Neural progenitor cell (in vitro differentiated cells): ENCODE measurements around the gene MYL2. TPM values are rescaled to one million over a fixed set of nuclear protein-coding genes. Genes with fewer than 3 reads are reported as not detected.

Source experiments
- DNase-seq: peaks from one replicate; pipeline ENCODE4 v3.0.0-alpha.2; 2016; ENCODE audit warnings: low spot score
- H2AFZ ChIP-seq: fragments of 200-600 bp; sonication (generic); replicated peaks from 2 replicates; pipeline ENCODE4 v1.6.1; 2016; ENCODE audit warnings: antibody characterized with exemption
- H3F3A ChIP-seq: fragments of 200-600 bp; sonication (generic); 2 replicates; pipeline ENCODE4 v1.6.1; 2016; ENCODE audit warnings: antibody characterized with exemption, low read depth
- H3K27ac ChIP-seq: fragments of 200-600 bp; sonication (generic); 2 replicates; pipeline ENCODE4 v1.5.1; 2016; ENCODE audit warnings: mild to moderate bottlenecking
- H3K27me3 ChIP-seq: fragments of 200-600 bp; sonication (generic); 2 replicates; pipeline ENCODE4 v1.6.1; 2016; ENCODE audit warnings: mild to moderate bottlenecking, moderate library complexity
- H3K36me3 ChIP-seq: fragments of 200-600 bp; sonication (generic); 2 replicates; pipeline ENCODE4 v1.5.1; 2016
- H3K4me1 ChIP-seq: fragments of 200-600 bp; sonication (generic); 2 replicates; pipeline ENCODE4 v1.6.1; 2016; ENCODE audit warnings: mixed run types
- H3K4me2 ChIP-seq: fragments of 200-600 bp; sonication (generic); 2 replicates; pipeline ENCODE4 v1.6.1; 2016
- H3K4me3 ChIP-seq: fragments of 200-600 bp; sonication (generic); 2 replicates; pipeline ENCODE4 v1.5.1; 2016
- H3K79me2 ChIP-seq: fragments of 200-600 bp; sonication (generic); 2 replicates; pipeline ENCODE4 v1.6.1; 2016; ENCODE audit warnings: low read depth
- H3K9ac ChIP-seq: fragments of 200-600 bp; sonication (generic); 2 replicates; pipeline ENCODE4 v1.6.1; 2016
- H3K9me3 ChIP-seq: fragments of 200-600 bp; sonication (generic); 2 replicates; pipeline ENCODE4 v1.5.1; 2016; ENCODE audit warnings: low read depth
- H4K20me1 ChIP-seq: fragments of 200-600 bp; sonication (generic); 2 replicates; pipeline ENCODE4 v1.6.1; 2016; ENCODE audit warnings: low read depth
- H3K27ac Mint-ChIP-seq: 3 replicates; pipeline ENCODE4 v1.8.0; 2021; ENCODE audit warnings: mixed read lengths
- H3K27me3 Mint-ChIP-seq: 2 replicates; pipeline ENCODE4 v1.8.0; 2022; ENCODE audit warnings: low read depth, mild to moderate bottlenecking, inconsistent platforms, moderate library complexity, mixed read lengths; ENCODE audit not compliant: insufficient read depth
- H3K36me3 Mint-ChIP-seq: 3 replicates; pipeline ENCODE4 v1.8.0; 2021; ENCODE audit warnings: mixed read lengths
- H3K4me1 Mint-ChIP-seq: 3 replicates; pipeline ENCODE4 v1.8.0; 2021; ENCODE audit warnings: mixed read lengths
- H3K4me3 Mint-ChIP-seq: 3 replicates; pipeline ENCODE4 v1.8.0; 2021; ENCODE audit warnings: mild to moderate bottlenecking, moderate library complexity, mixed read lengths
- H3K9me3 Mint-ChIP-seq: 3 replicates; pipeline ENCODE4 v1.8.0; 2020; ENCODE audit warnings: mixed read lengths
- CTCF ChIP-seq: fragments of 200-600 bp; sonication (generic); IDR thresholded peaks from 2 replicates; pipeline ENCODE4 v1.5.1; 2017; ENCODE audit warnings: antibody characterized with exemption, mild to moderate bottlenecking
- EZH2 ChIP-seq: fragments of 200-600 bp; sonication (generic); IDR thresholded peaks from 2 replicates; pipeline ENCODE4 v1.6.1; 2017; ENCODE audit warnings: antibody characterized with exemption, mild to moderate bottlenecking, moderate library complexity
- EZH2phosphoT487 ChIP-seq: fragments of 200-600 bp; sonication (generic); IDR thresholded peaks from 2 replicates; pipeline ENCODE4 v1.6.1; 2017; ENCODE audit warnings: antibody characterized with exemption
- total RNA-seq: library from RNA; depleted of rRNA; stranded (reverse); fragments of >200 nt; gene quantifications from 2 replicates; pipeline ENCODE4 v1.2.3, GENCODE V29; 2015; ENCODE audit warnings: low replicate concordance

Gene MYL2
- total RNA-seq, 1 donor from 2014 or later, result not detected

GRCh38 chr12:110907583-110907982 lies 12.8 kb downstream of the MYL2 start:
- no peak overlapping the region for H3K4me2 ChIP-seq
- Mint-ChIP-seq H3K9me3 (no peaks in the 10 kb centered on the region), H3K36me3 (no peaks in the 10 kb centered on the region), H3K27me3 (peaks cover 6% of the 10 kb centered on the region), H3K27ac (peak overlapping the region; percentile 80), H3K4me1 (peaks cover 2% of the 10 kb centered on the region), H3K4me3 (no peak overlapping the region)
- TF ChIP-seq CTCF, result no peak
- no peak for TF ChIP-seq EZH2phosphoT487
- no peak for TF ChIP-seq EZH2
- H3K4me1 ChIP-seq, result no peaks in the 10 kb centered on the region
- H3K4me3 ChIP-seq, result no peak overlapping the region
- no peaks in the 10 kb centered on the region for H3K36me3 ChIP-seq
- H3K9ac ChIP-seq, result no peak overlapping the region
- H3K27ac ChIP-seq, result no peak overlapping the region
- no peak overlapping the region for H2AFZ ChIP-seq
- no peaks in the 10 kb centered on the region for H4K20me1 ChIP-seq
- H3F3A ChIP-seq, result peaks cover 5% of the 10 kb centered on the region
- no peaks in the 10 kb centered on the region for H3K27me3 ChIP-seq
- no peaks in the 10 kb centered on the region for H3K9me3 ChIP-seq
- DNase-seq, result no peak
- no peaks in the 10 kb centered on the region for H3K79me2 ChIP-seq

- H3K36me3 Mint-ChIP-seq, result no peaks in the 10 kb centered on the region
- Histone ChIP-seq H3K27ac (no peak overlapping the region), H3K4me3 (no peak overlapping the region), H3K4me1 (no peaks in the 10 kb centered on the region), H3K36me3 (no peaks in the 10 kb centered on the region), H3K4me2 (no peak overlapping the region), H2AFZ (no peak overlapping the region), H3K9ac (no peak overlapping the region), H3K79me2 (no peaks in the 10 kb centered on the region), H3F3A (peaks cover 5% of the 10 kb centered on the region), H3K9me3 (no peaks in the 10 kb centered on the region), H3K27me3 (no peaks in the 10 kb centered on the region), H4K20me1 (no peaks in the 10 kb centered on the region)
- H3K27me3 Mint-ChIP-seq, result peaks cover 5% of the 10 kb centered on the region
- no peak overlapping the region for H3K4me3 Mint-ChIP-seq
- TF ChIP-seq CTCF (no peak), EZH2phosphoT487 (no peak), EZH2 (no peak)
- no peak for DNase-seq
- H3K4me1 Mint-ChIP-seq, result peaks cover 2% of the 10 kb centered on the region
- no peaks in the 10 kb centered on the region for H3K9me3 Mint-ChIP-seq
- H3K27ac Mint-ChIP-seq, result peak overlapping the region; percentile 80
These were observed 13.4 kb downstream of the MYL2 start for GRCh38 chr12:110906985-110907384.

- Histone ChIP-seq H3K27ac (no peak overlapping the region), H3K4me3 (no peak overlapping the region), H3K36me3 (no peaks in the 10 kb centered on the region), H3K4me2 (no peak overlapping the region), H4K20me1 (no peaks in the 10 kb centered on the region), H3F3A (peaks cover 5% of the 10 kb centered on the region), H3K9ac (no peak overlapping the region), H3K9me3 (no peaks in the 10 kb centered on the region), H3K27me3 (no peaks in the 10 kb centered on the region), H2AFZ (no peak overlapping the region), H3K4me1 (no peaks in the 10 kb centered on the region), H3K79me2 (no peaks in the 10 kb centered on the region)
- Mint-ChIP-seq H3K4me3 (no peak overlapping the region), H3K27ac (no peak overlapping the region), H3K4me1 (peaks cover 2% of the 10 kb centered on the region), H3K9me3 (no peaks in the 10 kb centered on the region), H3K36me3 (no peaks in the 10 kb centered on the region), H3K27me3 (peaks cover 5% of the 10 kb centered on the region)
- no peak for DNase-seq
- TF ChIP-seq EZH2, result no peak
- no peak for TF ChIP-seq CTCF
These were observed 13.9 kb downstream of the MYL2 start for GRCh38 chr12:110906516-110906915.

GRCh38 chr12:110906083-110906482 lies 14.3 kb downstream of the MYL2 start:
- no peaks in the 10 kb centered on the region for H3K36me3 Mint-ChIP-seq

More at GRCh38 chr12:110906083-110906482, 14.3 kb downstream of the MYL2 start:
- Histone ChIP-seq H3K9me3 (no peaks in the 10 kb centered on the region), H3K79me2 (no peaks in the 10 kb centered on the region), H3K36me3 (no peaks in the 10 kb centered on the region), H2AFZ (no peak overlapping the region), H3K27me3 (no peaks in the 10 kb centered on the region), H3K4me1 (no peaks in the 10 kb centered on the region), H3F3A (peaks cover 5% of the 10 kb centered on the region), H3K27ac (no peak overlapping the region), H3K4me3 (no peak overlapping the region), H4K20me1 (no peaks in the 10 kb centered on the region), H3K4me2 (no peak overlapping the region), H3K9ac (no peak overlapping the region)
- no peak overlapping the region for H3K4me3 Mint-ChIP-seq
- no peak for TF ChIP-seq EZH2phosphoT487
- TF ChIP-seq EZH2, result no peak
- TF ChIP-seq CTCF, result no peak
- no peak overlapping the region for H3K27ac Mint-ChIP-seq
- H3K9me3 Mint-ChIP-seq, result no peaks in the 10 kb centered on the region
- peaks cover 6% of the 10 kb centered on the region for H3K27me3 Mint-ChIP-seq
- peaks cover 2% of the 10 kb centered on the region for H3K4me1 Mint-ChIP-seq
- DNase-seq, result no peak
